GM19395 (cell line): Measurements from ENCODE around the gene ADCY4.

Source experiments
- ATAC-seq: cut with Tn5 transposase; IDR thresholded peaks from one replicate; pipeline ENCODE4 v1.9.1; 2021; ENCODE audit warnings: mild to moderate bottlenecking, moderate library complexity; ENCODE audit not compliant: unreplicated experiment

ADCY4 gene

GRCh38 chr14:24300326-24300980, 34.4 kb downstream of the ADCY4 start:
- no peak for ATAC-seq

DNA sequence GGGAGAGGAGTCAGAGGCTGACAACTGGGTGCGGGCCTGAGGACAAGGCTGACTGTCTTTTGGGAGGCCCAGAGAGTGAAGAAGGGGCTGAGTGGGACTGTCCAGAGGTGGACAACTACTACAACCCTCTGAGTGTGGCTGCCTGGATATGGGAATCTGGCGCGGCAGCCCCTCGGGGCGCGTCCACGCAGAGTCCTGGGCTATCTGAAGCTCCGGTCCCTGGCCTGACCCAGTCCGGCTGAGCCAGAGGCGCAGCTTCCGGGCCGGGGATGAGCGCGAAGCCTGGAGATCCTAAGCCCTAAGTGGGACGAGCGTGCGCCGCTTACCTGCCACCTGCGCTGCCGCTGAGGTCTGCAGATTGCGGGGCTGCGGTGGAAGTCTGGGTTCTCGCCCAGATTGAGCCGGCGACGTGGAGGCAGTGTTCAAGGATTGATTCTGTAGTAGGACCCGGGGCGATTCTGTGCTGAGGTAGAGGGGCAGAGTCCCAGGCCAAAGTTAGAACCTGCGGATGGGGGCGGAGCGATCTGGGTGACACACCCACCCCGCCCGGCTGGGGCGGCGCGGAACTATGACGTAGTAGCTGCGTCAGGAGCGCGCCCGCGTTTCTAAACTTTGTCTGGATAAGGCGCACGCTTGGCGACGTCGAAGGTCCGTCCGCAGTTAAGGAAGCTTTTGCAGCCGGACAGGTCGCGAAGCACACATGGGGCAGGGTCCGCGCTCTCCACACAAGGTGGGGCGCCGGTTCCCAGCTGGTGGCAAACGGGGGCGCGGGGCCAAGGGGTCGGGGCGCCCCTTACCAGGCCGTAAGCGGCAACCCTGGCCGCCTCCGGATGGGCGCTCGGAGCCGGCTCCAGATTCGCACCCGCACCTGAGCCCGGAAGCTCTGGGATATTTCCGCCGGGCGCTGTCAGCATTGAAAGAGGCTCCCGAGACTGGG, 35.3 kb downstream of the ADCY4 start, which contains the start of the genes DHRS1 and NOP9:
DHRS1 (minus strand) TSS at position 526 of the 937 bp plus-strand sequence. CDS start 674 bp downstream, outside the sequence.
NOP9 (plus strand) TSS at position 596 of the 937 bp plus-strand sequence; CDS start at position 701, 105 bp downstream.
- peak; percentile 78 for ATAC-seq

DNA sequence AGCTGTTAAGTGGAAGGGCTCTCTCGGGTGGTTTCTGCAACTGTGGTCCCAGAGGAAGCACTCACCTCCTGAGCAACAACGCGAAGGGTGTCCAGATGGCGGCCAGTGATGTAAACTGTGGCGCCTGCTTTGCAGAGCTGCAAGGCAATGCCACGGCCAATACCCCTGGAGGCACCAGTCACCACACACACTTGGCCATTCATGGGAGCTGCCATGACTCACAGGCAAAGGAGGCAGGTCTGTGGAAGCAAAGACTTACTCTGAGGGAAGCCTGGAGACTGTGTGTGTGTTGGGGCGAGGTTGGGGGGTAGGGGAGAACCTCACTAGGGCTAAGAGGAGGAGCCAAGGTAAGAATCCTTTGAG, 36.0 kb downstream of the ADCY4 start:
- no peak for ATAC-seq

DNA sequence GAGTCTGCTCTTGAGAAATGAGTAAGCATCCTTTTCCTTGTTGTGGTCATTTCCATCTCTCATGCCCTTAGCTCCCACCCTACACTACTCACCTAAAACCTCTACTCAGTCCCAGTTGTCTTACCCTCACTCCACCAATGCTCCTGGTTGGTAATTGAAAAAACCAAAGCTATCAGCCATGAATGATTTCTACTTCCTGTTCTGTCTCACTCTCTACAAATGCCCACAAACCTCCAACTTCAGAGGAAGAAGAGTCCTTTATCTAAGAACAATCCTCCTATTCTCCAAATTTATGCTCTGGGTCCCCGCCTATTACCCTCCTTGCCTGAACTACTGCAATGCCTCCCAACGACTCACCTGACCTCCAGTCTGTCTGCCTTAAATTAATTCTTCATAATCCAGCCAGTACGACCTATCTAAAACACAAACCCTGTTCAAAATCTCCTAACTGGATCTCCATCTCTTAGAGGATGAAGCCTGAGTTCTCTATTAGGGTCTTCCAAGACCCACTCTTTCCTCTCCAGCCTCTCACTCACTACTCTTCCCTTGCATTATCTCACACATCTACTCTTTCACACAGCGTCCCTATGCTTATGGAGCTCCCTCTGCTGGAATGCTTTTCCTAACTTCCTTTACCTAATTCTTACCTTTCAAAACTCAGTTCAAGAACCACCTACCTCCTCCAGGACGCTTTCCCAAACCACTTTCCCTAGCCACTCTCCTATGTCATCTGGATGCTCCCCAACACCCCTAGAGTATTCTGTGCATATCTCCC, 37.5 kb downstream of the ADCY4 start:
- ATAC-seq = peak; percentile 30

DNA sequence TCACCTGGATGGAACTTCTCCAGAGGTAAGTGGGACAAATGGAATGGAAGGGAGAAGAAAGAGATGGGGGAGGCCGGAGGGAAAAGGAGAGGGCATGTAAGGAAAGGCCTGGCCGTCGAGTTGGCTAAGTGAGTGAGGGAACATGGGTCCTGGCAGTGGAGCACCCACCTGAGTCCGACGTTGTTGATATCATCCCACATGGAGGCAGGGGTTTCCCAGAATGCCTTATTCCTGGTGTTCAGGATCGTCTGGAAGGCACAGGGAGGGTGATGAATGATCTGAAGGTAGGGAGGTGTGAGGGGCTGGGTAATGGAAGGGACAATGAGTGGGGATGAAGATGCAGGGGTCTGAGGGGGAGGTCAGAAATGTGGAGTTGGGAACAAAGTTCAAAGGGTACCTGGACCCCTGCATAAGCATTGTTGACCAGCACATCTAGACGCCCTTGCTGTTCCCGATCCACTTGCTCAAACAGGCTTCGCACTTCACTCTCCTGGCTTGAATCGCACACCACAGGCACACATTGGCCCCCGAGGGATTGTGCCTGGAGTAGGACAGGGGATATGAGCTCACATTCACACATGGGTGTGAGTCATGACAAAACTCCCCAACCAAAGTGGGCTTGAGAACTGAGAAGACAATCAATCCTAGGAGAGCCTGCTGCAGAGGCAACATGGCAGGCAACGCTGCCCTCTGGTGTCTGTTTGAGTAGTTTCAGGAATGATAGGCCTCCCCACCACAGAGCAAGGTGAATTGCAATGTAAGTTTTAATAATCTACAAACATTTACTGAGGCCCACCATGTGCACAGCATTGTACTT, 38.3 kb downstream of the ADCY4 start:
- ATAC-seq = peak; percentile 68

GRCh38 chr14:24293525-24293924, 41.3 kb downstream of the ADCY4 start:
- ATAC-seq = no peak

DNA sequence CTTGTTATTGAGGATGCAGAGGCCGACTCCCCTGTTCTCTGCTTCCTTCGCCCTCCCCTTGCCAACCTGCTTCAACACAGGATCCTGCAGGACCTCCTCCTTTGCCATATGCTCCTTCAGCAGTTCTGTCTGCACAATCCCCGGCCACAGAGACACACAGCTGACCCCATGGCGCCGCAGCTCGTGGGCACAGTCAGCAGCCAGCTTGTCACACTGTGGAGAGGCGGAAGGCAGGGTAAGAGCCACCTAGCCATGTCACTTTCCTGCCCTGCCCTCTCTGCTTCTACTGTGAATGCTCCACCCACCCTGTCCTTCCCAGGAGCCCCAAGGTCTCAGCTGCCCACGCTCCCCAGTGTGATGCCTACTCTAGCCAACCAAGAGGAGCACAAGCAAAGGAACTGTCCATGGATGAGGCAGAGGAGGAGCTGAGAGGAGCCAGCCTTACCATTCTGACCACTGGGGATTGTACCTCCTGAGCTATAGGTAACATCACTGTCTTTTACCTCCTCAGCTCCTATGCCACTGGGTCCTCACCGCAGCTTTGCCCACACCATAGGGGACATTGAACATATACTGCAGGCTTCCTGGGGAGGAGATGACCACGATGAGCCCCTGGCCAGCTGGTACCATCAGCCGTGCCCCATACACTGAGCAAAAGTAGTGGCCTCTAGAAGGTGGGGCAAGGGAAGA, 42.6 kb downstream of the ADCY4 start:
- ATAC-seq = no peak

DNA sequence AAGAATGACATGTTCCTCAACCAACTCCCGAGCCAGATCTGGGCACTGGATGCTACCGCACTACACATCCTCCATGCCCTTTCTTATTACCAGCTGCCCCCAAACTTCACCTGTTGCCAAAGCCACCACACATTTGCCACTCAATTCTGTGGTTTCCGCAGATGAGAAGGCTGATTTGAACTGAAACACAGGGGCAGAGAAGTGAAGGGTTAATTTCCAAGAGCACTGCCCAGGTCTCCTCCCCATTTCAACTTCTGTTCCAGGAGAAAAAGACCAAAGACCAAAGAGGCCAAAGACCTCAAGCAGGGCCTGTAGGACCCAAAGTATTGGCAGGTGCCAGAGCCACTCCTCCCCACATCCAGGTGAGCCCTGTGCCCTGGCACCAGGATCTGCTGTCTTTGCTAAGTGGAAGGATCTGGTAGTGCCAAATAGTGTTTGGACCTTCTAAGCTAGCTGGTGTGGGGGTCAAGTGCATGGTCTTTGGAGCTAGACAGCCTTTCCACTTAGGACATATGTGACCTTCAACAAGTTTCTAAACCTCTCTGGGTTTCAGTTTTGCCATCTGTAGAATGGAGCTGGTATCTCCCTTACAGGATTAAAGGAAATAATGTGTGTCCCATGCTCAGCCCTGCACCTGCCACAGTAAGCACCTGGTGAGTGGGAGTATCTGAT, 43.3 kb downstream of the ADCY4 start:
- no peak for ATAC-seq

- no peak for ATAC-seq
These were observed 44.1 kb downstream of the ADCY4 start for GRCh38 chr14:24290746-24291145.

GRCh38 chr14:24289649-24290280, 45.1 kb downstream of the ADCY4 start:
- ATAC-seq = peak; percentile 87

DNA sequence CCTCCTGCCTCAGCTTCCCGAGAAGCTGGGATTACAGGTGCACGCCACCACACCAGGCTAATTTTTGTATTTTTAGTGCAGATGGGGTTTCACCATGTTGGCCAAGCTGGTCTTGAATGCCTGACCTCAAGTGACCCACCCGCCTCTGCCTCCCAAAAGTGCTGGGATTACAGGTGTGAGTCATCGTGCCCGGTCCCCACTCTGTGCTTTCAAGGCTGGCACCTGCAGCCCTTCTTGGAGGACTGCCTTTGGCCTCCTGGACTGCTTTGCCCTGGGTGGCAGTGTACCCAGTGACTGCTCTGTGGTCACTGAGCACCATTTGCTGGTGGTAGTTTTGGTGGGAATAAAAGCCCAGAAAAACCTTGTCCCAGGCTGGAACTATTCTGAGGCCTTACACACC, 47.9 kb downstream of the ADCY4 start:
- ATAC-seq = no peak

- ATAC-seq = no peak
These were observed 49.5 kb downstream of the ADCY4 start for GRCh38 chr14:24285351-24285750.

DNA sequence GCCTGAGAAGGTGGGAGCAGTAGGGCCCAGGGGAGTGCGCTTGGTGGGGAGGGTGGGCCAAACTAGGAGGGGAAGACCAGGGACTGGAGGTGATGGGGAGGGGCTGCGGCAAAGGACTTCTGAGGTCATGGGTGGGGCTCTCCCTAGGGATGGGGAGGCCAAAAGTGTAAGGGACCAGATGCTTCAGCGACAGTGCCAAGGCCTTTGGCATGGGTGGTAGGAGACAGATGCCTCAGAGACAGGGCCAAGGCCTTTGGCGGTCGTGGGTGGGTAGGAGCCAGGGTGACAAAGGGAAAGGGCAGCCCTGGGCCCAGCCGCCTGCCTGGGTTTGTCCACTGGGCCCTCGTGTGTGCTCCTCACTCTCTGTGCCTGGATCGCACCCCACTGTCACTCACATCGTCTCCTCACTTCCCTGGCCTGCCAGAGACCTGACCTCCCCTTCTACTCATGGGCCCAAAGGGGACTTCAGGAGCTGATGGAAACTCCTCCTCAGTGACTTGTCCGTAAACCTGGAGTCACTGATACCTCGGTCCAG, 50.3 kb downstream of the ADCY4 start:
- ATAC-seq = no peak

- ATAC-seq = no peak
These were observed 50.9 kb downstream of the ADCY4 start for GRCh38 chr14:24283796-24284460.

DNA sequence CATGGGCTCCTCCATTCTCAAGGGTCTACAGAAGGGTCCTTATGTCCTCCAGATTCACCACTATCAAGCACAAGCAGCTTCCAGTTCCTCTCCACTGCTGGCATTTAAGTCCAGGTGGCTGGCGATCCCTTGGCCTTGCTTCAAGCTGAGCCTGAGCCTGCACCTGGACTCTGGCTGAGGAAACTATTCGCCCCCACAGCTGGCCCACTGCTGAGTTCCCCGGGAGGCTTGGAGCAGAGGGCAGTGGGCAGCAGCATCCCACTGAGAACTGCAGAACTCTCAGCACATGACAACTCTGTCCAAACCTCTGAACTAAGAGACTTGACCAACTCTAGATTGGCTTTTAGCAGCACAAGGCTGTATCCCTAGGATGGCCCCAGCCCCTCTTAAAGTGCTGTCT, 52.1 kb downstream of the ADCY4 start:
- ATAC-seq = no peak

- no peak for ATAC-seq
These were observed 53.2 kb downstream of the ADCY4 start for GRCh38 chr14:24281636-24282035.

GRCh38 chr14:24280797-24281460, 53.9 kb downstream of the ADCY4 start:
- no peak for ATAC-seq
